ENCODE data around the gene MAST2.
"Not testable (repeated sequence)": the region's sequence is repeated elsewhere in the genome, so short reads cannot be mapped to it uniquely, and the experiment has no call there.

Gene MAST2

DNA sequence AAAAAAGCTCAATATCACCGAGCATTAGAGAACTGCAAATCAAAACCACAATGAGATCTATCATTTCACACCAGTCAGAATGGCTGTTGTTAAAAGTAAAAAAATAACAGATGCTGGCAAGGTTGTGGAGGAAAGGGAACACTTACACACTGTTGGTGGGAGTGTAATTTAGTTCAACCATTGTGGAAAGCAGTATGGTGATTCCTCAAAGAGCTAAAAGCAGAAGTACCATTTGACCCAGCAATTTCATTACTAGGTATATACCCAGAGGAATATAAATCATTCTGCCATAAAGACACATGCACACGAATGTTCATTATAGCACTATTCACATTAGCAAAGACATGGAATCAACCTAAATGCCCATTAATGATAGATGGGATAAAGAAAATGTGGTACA lies 146.1 kb downstream of the MAST2 start:
- DNase-seq = not testable (repeated sequence)

DNA sequence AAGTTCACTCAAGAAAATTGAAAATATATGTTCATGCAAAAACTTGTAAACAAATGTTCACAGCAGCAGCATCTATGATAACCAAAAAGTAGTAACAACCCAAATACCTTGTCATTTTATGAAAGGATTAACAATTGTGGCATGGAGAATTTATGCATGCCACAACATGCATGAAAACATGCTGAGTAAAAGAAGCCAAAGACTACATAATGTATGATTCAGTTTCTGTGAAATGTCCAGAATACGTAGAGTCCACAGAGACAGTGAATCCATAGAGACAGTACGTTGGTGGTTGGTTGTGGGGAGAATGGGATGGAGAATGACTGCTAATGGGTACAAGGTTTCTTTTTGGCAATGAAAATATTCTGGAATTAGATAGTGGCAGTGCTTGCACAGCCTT lies 148.7 kb downstream of the MAST2 start:
- DNase-seq = no peak

DNA sequence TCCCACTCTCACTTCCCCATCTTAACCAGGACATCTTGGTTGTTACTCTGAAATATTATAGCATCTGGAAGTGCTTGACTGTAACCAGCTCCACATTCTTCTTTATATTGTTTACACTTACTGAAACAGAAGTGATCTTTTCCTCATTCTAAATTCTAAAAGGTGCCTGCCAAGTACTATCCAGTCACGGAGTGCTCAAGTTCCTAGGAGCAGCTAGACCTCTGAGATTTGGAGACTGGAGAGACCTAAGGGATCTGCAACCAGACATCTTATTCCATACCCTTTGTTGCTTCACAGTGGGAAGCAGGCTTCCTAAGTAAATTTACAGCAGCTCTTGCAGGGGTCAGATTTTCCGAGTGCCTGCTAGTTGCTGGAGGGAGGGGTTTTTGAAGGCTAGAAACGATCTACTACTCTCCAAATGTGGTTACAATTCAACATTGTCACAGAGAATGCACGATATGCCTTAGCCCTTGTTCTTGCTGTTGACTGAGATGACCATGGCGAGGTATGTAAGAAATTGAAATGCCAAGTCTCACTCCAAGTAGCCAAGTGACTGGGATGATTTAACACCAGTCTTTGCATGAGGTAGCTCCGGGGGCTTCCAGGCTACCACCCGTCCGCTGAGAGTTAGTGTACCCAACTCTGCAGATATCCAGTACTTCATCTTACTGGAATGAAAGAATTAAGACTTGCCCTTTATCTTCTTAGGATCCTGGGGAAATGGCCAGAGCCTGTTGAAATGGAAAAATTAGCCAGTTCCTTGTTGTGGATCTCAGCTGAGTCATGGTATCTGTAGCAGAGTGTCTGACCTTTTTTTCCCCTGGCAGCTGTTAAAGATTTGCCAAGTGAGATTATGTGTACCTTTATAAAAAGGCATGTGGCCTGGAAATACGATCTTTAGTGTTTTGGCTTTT lies 150.8 kb downstream of the MAST2 start:
- DNase-seq = no peak

DNA sequence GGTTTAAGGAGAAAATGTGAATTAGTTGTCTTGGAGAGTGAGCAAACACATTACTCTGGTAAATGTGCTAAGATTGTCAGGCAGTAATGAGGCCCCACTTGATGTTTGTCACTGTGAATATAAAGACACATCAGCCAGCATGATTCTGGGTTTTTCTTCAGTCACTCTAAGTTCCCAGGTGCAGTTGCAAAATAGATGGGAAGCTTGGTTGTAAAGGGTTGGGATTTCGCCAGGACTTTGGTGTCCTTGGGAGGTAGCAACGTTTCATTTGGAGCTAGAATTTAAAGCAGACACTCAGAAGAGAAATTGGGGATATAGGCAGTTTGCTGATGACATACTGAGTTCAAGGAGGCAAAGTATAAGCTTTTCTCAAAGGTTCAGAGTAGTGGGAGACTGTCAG lies 154.3 kb downstream of the MAST2 start:
- DNase-seq = no peak

DNA sequence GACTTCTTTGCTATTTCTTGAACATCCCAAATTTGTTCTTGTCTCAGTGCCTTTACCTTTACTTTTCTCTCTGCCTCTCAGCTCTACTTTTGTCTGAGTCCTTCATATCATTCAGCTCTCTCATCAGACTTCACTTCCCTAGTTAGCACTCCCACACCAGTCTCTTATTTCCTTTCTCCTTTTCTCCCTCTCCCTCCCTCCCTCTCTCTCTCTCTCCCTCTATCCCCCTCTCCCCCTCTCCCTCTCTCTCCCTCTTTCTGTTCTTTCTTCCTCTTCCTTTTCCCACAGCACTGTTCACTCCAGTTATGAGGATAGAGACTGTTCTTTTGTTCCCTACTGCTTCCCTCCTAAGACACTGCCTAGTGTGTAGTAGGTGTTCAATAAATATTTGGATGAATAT lies 154.9 kb downstream of the MAST2 start:
- DNase-seq = no peak

DNA sequence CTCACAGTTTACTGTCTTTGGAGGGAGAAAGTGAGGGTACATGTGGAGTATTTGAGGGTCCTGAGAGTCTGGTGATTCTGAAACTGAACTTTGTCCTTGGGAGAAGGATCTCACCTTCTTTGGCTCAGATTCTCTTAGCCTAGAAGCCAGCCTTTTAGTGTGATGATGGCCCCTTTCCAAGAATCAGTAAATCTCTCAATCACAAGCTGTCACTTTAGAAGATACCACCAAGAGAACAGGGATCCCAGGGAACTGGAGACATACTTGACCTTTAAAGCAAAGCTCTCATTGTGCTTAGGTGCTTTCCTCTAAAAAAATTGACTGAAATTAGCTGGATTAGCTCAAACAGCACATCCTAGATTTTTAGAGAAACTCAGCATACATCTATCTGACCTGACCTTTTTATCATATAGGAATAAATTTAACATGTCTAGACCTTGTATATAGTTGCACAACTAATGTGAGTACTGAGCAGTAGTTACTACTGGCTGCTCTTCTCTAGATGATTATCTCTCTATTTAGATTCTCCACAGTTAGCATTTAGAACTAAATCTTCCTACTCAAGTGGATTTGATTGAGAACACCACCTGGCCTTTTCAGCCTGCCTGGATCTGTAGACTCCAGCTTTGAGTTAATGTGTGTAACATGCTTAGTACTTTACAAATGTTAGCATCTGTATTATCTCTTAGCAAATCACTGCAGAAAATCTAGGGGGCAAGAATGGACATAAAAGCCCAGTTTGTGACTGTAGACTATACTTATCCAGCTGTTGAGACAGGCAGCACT lies 157.7 kb downstream of the MAST2 start:
- DNase-seq = no peak

DNA sequence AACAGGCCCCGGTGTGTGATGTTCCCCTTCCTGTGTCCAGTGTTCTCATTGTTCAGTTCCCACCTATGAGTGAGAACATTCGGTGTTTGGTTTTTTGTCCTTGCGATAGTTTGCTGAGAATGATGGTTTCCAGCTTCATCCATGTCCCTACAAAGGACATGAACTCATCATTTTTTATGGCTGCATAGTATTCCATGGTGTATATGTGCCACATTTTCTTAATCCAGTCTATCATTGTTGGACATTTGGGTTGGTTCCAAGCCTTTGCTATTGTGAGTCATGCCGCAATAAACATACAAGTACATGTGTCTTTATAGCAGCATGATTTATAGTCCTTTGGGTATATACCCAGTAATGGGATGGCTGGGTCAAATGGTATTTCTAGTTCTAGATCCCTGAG lies 158.5 kb downstream of the MAST2 start:
- DNase-seq = not testable (repeated sequence)

DNA sequence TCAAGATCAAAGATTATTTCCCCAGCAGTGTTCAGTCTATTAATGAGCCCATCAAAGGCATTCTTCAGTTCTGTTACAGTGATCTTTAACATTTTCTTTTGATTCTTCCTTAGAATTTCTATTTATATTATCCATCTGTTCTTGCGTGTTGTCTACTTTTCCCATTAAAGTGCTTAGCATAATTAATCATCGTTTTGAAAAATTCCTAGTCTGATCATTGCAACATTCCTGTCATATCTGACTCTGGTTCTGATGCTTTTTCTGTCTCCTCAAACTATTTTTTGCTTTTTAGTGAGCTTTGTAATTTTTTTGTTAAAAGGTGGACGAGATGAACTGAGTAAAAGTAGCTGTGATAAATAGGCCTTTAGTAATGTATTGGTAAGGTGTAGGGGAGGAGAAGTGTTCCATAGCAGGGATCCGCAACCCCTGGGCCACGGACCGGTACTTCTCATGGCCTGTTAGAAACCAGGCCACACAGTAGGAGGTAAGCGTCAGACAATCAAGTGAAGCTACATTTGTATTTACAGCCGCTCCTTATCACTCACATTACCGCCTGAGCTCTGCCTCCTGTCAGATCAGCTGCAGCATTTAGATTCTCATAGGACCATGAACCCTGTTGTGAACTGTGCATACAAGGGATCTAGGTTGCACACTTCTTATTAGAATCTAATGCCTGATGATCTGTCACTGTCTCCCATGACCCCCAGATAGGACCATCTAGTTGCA lies 165.7 kb downstream of the MAST2 start:
- DNase-seq = no peak

DNA sequence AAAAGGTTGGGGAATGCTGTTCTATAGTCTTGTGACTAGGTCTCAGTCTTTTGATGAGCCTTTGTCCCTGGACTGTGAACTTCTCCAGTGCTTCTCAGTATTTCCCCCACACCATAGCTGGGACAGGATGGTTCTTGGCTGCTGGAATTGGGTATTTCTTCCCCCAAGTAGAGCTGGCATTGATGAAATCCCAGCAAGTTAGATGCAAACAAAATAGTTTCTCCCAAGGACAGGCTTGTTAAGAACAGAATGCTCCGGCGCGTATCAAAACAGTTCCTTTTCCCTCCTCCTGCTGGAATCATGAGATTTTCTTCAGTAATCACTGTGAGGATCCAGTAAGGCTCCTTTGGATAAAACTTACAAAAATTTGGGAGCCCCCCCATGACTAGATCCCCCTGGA lies 166.5 kb downstream of the MAST2 start:
- no peak for DNase-seq

DNA sequence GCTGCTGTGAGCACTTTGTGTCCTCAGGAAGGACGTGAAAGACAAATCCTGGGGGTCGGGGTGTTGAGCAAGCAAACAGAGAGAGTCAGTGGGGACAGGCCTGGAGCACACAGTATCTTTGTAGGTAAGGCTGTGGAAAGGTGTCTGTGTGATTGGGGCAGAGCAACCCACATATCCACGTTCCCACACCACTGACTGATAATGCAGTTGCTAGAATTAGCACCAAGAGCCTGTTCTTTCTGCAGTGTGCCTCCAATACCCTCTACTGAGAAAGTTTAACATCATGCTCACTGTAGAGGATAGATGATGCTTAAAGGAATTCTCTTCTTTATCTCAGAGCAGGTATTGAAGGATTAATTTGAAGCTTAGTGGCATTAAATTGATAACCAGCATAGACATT lies 167.9 kb downstream of the MAST2 start:
- no peak for DNase-seq

DNA sequence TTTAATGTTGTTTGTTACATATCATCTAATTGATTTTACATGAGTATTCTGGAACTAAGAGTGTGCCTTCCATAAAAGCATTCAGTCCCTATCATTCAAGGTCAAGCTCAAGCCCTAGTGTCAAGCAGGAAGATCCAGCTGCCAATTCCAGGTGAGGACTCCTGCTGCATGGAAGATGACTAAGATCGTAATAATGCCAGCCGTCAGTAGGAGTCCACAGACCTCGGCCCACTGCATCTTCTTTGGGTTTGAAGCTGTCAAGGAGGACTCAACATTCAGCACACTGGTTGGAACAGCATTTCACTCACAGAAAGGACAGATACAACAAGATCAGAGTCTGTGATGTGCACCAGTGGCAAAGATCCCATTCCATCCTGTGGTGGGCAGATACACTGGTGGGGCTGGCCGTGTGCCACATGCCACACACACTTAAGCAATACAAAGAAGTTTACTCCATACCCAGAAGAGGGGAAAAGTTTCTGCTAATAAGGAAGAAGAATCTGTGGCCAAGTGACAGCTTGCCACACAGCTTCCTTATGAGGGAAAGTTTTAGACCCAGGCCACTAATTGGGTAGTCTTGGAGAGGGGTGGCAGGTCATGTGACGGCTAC lies 168.6 kb downstream of the MAST2 start:
- DNase-seq = no peak

DNA sequence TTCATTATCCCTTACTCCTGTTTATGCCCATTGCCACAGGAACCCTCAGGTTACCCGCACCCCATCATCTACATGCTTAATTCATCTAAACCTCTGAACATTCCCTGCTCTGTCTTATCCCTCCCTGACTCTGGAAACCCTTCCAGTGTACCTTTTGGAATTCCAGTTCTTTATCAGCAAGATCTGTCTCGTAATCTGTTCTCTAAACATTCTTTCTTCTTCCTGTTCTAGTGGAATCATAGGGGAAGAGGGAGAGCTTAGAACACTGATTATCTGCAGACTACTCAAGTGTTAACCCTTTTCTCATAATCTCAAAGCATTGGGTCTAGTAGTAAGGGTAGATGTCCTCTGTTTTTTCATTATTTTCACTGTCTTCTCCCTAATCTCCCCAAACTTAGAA lies 169.2 kb downstream of the MAST2 start:
- DNase-seq = no peak

DNA sequence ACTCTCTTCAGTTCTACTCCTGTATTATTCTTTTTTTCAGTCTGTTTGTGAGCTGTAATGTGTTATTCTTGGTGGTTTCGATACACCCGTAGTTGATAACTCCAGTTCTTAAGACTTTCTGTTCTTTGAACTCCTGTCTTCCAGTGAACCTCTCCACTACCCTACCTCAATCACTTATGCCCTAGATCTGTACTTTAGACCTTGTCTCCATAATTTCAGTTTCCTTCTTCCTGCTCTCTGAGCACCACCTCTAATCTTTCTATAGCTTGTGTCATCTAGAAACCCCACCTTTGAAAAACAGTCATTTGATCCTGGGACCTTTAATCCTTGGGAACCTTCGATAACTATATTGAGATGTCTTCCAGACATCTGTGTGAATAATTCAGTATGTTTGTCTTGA lies 169.7 kb downstream of the MAST2 start:
- DNase-seq = no peak

DNA sequence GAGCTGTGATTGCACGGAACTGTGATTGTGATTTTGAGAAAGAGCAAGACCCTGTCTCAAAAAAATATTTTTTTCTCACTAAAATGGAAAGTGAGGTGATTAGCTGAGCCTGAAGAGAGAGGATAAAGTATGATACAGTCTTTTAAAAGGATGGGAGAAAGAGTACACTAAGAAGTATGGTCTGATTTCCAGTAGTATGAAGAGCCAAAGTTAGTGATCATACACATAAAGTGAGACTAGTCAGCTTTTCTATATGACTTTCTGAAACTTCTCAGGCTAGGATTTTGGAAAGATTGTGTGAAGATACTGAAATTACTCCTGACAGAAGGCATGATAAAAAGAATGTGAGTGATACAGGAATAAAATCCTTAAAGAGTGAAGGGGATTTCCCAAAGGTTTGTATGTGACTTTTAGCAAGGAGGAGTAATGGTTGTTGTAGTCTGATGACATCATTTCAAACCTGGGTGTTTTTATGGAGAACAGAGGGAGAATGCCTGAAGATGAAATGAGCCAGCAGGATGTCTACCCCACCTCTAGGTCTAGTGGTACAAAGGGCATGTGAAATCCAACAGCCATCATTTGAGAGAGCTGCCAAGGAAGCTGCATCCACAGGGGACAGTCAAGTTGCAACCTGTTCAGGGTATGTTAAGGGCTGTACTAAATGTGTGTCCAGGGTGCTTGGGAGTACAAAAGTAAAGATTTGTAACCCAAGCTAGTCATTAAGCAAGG lies 171.3 kb downstream of the MAST2 start:
- no peak for DNase-seq

DNA sequence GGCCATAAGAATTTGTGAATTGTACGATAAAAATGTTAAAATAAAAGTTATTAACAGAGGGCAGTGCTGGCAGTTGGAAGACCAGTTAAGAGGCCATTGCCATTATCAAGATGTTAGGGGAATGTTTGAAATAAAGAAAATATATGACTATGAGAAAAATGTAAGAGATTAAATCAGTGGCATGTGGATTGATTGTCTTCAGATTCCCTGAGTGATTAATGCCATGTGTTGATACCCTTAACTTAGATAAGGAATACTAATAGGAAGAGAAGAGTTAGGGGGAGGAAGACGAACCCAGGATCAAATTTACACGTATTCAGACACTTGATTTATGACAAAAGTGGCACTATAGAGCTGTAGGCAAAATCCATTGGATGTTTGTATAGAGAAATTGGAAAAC lies 173.2 kb downstream of the MAST2 start:
- DNase-seq = no peak

DNA sequence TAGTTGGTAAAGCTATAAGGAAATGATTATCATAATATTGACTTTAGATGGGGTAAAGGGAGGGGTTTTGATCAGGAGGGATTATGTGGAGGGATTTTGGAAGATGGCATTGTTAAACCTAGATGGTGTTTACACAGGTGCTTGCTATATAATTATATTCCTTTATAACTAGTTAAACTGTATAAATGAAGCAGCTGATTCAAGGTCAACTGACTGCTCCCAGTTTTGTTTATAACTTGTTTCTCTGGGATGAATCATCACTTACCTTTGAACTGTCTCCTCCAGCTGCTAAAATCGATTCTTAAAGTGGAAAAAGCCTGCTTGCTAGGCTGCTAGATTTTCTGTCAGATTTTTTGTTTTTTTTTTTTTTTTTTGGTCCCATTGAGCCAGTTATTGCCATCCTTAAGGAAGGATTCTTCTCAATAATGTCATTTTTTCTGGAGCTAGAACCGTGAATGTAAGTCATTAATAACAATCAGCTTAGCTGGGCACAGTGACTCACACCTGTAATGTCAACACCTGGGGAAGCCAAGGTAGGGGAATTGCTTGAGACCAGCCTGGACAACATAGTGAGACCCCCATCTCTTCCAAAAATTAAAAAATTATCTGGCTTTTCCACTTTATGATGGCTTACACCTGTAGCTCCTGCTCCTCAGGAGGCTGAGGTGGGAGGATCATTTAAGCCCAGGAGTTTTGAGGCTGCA lies 175.8 kb downstream of the MAST2 start:
- no peak for DNase-seq

DNA sequence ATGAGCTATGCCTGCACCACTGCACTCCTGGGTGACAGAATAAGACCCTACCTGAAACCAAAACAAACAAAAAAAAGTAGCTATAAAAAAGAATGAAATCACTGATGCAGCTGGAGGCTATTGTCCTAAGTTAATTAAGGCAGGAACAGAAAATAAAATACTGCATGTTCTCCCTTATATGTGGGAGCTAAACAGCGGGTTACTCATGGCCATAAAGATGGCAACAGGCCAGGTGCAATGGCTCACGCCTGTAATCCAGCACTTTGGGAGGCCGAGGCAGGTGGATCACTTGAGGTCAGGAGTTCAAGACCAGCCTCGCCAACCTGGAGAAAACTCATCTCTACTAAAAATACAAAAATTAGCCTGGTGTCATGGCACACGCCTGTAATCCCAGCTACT lies 176.4 kb downstream of the MAST2 start:
- no peak for DNase-seq

DNA sequence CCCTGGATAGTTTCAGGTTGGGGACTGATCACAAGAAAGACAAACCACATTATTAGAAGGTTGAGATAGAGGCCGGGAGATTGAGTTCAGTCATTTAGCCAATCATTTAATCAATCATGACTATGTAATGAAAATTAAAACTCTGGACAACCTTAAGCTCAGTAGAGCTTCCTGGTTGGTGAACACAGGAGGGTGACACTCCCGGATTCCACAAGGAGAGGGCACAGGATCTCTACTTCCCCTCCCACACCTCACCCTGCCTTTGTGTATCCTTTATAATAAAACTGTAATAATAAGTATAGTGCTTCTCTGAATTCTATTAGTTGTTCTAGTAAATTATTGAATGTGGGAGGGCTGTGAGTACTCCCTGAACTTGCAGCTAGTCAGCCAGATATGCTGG lies 178.9 kb downstream of the MAST2 start:
- DNase-seq = no peak

DNA sequence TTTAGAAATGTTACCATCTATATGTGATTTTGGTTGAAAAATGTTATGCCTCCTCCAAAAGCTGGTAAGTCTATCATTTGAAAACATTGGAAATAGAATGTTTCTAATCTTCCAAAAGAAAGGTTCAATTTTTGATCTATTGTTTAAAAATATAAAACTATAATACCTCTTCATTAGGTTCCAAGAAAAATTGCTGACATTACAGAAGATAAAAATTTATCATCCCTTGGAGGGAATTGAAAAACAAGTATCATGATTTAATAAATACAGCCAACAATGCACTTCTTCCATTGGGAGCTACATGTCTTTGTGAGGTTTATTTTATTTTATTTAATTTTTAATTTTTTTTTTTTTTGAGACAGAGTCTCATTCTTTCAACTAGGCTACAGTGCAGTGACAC lies 180.6 kb downstream of the MAST2 start:
- no peak for DNase-seq

DNA sequence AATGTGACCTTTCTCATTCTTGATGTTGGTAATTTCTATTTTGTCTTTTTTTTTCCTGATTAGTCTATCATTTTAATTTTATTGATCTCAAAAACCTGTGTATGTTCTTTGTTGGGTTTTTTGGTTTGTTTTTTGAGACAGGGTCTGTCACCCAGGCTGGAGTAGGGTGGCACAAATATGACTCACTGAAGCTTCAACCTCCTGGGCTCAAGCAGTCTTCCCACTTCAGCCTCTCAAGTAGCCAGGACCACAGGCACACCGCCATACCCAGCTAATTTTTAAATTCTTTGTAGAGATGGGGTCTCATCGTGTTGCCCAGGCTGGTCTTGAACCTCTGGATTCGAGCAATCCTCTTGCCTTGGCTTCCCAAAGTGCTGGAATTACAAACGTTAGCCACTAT lies 183.8 kb downstream of the MAST2 start:
- DNase-seq = no peak

DNA sequence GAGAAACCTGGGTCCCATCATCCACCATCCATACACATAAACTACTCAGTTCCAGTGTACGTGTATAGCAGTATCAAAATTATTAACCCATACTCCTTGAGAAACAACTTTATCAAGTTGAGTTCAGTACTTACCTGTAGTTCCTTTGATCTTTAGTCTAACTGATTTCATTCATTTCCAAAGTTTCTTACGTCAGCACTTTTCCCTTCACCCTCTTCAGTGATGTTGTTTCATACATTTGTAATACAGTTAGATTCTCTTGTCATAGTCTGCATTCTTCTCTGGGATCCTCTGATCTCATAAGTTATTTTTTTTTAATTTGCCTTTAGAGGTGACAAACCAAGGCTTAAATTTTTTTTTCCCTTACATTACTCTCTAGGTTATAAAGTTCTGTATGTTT lies 185.8 kb downstream of the MAST2 start:
- no peak for DNase-seq

DNA sequence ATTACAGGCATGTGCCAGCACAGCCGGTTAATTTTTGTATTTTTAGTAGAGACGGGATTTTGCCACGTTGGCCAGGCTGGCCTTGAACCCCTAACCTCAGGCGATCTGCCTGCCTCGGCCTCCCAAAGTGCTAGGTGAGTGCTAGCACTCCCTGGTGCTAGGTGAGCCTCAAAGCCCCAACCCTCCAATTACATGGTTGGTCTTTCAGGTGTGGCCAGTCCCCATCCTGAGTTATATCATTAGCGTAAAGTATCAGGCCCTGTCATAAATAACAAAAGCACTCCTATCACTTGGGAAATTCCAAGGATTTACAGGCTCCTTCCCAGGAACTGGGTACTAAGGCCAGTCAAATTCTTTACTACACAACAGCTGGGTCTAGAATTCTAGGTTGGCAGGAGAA lies 191.0 kb downstream of the MAST2 start:
- DNase-seq = no peak

All from activated effector memory CD4-positive, alpha-beta T cell treated with Interleukin-2 at 50 U/mL for 16 hours (primary cell).